Heart right ventricle (tissue), 16 donors: Measurements from ENCODE around the gene ETNK2. TPM values are rescaled to one million over a fixed set of nuclear protein-coding genes. Genes with fewer than 3 reads are reported as not detected.

Experiments used
- ATAC-seq, 8 donors: fragments of 200-7000 bp; cut with Tn5 transposase; one replicate each; pipeline ENCODE4 v1.9.1; 2020; ENCODE audit warnings: mild to moderate bottlenecking in 8 of 8, moderate library complexity in 8 of 8, moderate number of reproducible peaks in 1 of 8
- DNase-seq, 2 donors: peaks; one replicate each; pipeline ENCODE4 v3.0.0-alpha.2; 2020
- H3K27ac ChIP-seq, 10 donors: fragments of 200-600 bp; sonication (generic) in 2 of 10; one replicate each; pipeline versions ENCODE4 v1.5.0 to v1.8.0; 2020 to 2022; ENCODE audit warnings: mild to moderate bottlenecking in 3 of 10
- H3K27me3 ChIP-seq, 7 donors: fragments of 200-600 bp; one replicate each; pipeline ENCODE4 v1.8.0; 2021 to 2022; ENCODE audit warnings: mild to moderate bottlenecking in 2 of 7
- H3K36me3 ChIP-seq, 9 donors: fragments of 200-600 bp; sonication (generic) in 1 of 9; one replicate each; pipeline versions ENCODE4 v1.5.0 to v1.8.0; 2020 to 2022; ENCODE audit warnings: mild to moderate bottlenecking in 2 of 9
- H3K4me1 ChIP-seq, 9 donors: fragments of 200-600 bp; sonication (generic) in 1 of 9; one replicate each; pipeline versions ENCODE4 v1.5.0 to v1.8.0; 2020 to 2022; ENCODE audit warnings: mild to moderate bottlenecking in 4 of 9
- H3K4me3 ChIP-seq, 10 donors: fragments of 200-600 bp; sonication (generic) in 2 of 10; one replicate each; pipeline versions ENCODE4 v1.5.0 to v1.8.0; 2020 to 2022; ENCODE audit warnings: mild to moderate bottlenecking in 7 of 10, moderate library complexity in 2 of 10
- H3K9me3 ChIP-seq, 11 donors: fragments of 200-600 bp in 10 of 11; sonication (generic) in 2 of 11; one replicate each; pipeline versions ENCODE4 v1.5.0 to v1.8.0; 2013 to 2022; ENCODE audit warnings: mild to moderate bottlenecking in 2 of 11, control low read depth in 1 of 11, moderate library complexity in 1 of 11
- CTCF ChIP-seq, 9 donors: fragments of 200-600 bp; sonication (generic) in 2 of 9; IDR thresholded peaks; one replicate each; pipeline versions ENCODE4 v1.5.0 to v1.8.0; 2021 to 2022; ENCODE audit warnings: antibody characterized with exemption in 9 of 9, mild to moderate bottlenecking in 5 of 9, moderate library complexity in 1 of 9
- WGBS, 2 donors: extraction: QIAGEN DNeasy Blood & Tissue Kit; methylation state at CpG; one replicate each; pipeline ENCODE4 v1.1.7; 2013; ENCODE audit warnings: inconsistent platforms in 1 of 2; 5-methylcytosine and 5-hydroxymethylcytosine counted together
- intact Hi-C, 10 donors: fragments of 100-400 bp; cut with DNase I; formaldehyde crosslinking; loops; one replicate each; pipeline versions ENCODE4 v1.11.1 to v1.14.2; 2022
- polyA plus RNA-seq, 2 donors: library from polyadenylated mRNA; stranded (reverse); fragments of 200-250 nt; gene quantifications; one replicate each; pipeline ENCODE4 v1.2.3, GENCODE V29; 2013
- total RNA-seq, 10 donors: library from RNA; stranded (reverse); fragmentation: NEBNext Ultra II Directional in 3 of 10; extraction: Animal tissue kit (Norgen Biotek cat#: 25700) in 3 of 10; gene quantifications; one replicate each; pipeline versions ENCODE4 v1.2.1 to v1.2.4, GENCODE V29; 2021 to 2023
- donor health status: Arrhythmogenic right ventricular cardiomyopathy.
- donor health status: ischemic (EF 13 %, LVEDD 7.1; RV severe dilation, severe dysfunction).
- donor health status: healthy with polysubstance abuse.
- donor health status: DM: no; HTN: yes; CAD: no.
- donor health status: DM: no; HTN: no; CAD: no.
- donor health status: ischemic (EF 25% LVEDD 6.9; RV normal size, moderate dysfunction).
- donor health status: ischemic (EF 25% LVEDD 5.7; RV mildly dilated, moderate dysfunction).
- donor health status: healthy.
- donor health status: DM: yes; HTN: yes; CAD: no.
- donor health status: Ischemic cardiomyopathy.
- donor health status: ischemic (EF 35%, LVEDD 5.7; RV mildly dilated, moderate dysfunction).
- donor health status: nonischemic (EF 11% LVEDD 7.7; RV severe dilation, severe dysfunction).
- donor health status: DM: yes; HTN: yes; CAD: no.
- donor health status: PGD.
- donor health status: ischemic (EF 29% LVEDD 5.4; RV normal size, mild dysfunction).
- donor health status: nonischemic (EF 23%, LVEDD 6.1; RV moderate dilation, normal function).

The ETNK2 gene
- total and polyA plus RNA-seq, 12 donors, result 0.47 to 5.2 (median 2.3) TPM

GRCh38 chr1:204174958-204175357, 23.1 kb upstream of the ETNK2 start:
- no peak for TF ChIP-seq CTCF (IDR thresholded peaks at IDR 0.05)
- Histone ChIP-seq H3K27me3 (peaks cover 0 to 25% (median 8%) of the 10 kb centered on the region in 7 donors), H3K36me3 (no peaks in the 10 kb centered on the region), H3K4me3 (no peak overlapping the region), H3K4me1 (no peaks in the 10 kb centered on the region), H3K27ac (no peak overlapping the region), H3K9me3 (peaks cover 0 to 13% (median 7%) of the 10 kb centered on the region in 11 donors)
- 85 to 90% methylated on average over 3 of the region's 3 CpGs for WGBS, 2 donors
- intact Hi-C loops, result no loop called here
- DNase-seq, result no peak
- ATAC-seq, result no peak

- Histone ChIP-seq H3K27ac (no peak overlapping the region), H3K36me3 (no peaks in the 10 kb centered on the region), H3K9me3 (peaks cover 0 to 32% (median 16%) of the 10 kb centered on the region in 11 donors), H3K4me1 (no peaks in the 10 kb centered on the region), H3K4me3 (no peak overlapping the region), H3K27me3 (peaks cover 0 to 23% (median 8%) of the 10 kb centered on the region in 7 donors)
- intact Hi-C loops, result no loop called here
- 91% methylated on average over 2 of the region's 2 CpGs for WGBS, 2 donors
- no peak for ATAC-seq
- no peak for DNase-seq
- no peak for TF ChIP-seq CTCF (IDR thresholded peaks at IDR 0.05)
Measured at GRCh38 chr1:204172404-204173029, 20.7 kb upstream of the ETNK2 start.

GRCh38 chr1:204171751-204172178, 19.9 kb upstream of the ETNK2 start:
- Histone ChIP-seq H3K36me3 (no peaks in the 10 kb centered on the region), H3K4me1 (no peaks in the 10 kb centered on the region), H3K27me3 (peaks cover 0 to 23% (median 8%) of the 10 kb centered on the region in 7 donors), H3K9me3 (peaks cover 0 to 32% (median 16%) of the 10 kb centered on the region in 11 donors), H3K27ac (no peak overlapping the region), H3K4me3 (no peak overlapping the region)
- ATAC-seq (no peak), DNase-seq (no peak)
- no peak for TF ChIP-seq CTCF (IDR thresholded peaks at IDR 0.05)
- intact Hi-C loops, result no loop called here
- 57 to 64% methylated on average over 4 of the region's 4 CpGs for WGBS, 2 donors

- WGBS, 2 donors, result 91 to 95% methylated on average over 3 of the region's 3 CpGs
Measured at GRCh38 chr1:204170494-204171155, 18.8 kb upstream of the ETNK2 start.

More at GRCh38 chr1:204170494-204171155, 18.8 kb upstream of the ETNK2 start:
- peaks cover 0 to 27% (median 0%) of the 10 kb centered on the region in 7 donors for H3K27me3 ChIP-seq
- H3K4me1 ChIP-seq, result no peaks in the 10 kb centered on the region
- peaks cover 0 to 32% (median 16%) of the 10 kb centered on the region in 11 donors for H3K9me3 ChIP-seq
- TF ChIP-seq CTCF (IDR thresholded peaks at IDR 0.05), result no peak
- no peaks in the 10 kb centered on the region for H3K36me3 ChIP-seq
- intact Hi-C loops, result no loop called here
- H3K4me3 ChIP-seq, result no peak overlapping the region
- no peak for DNase-seq
- H3K27ac ChIP-seq, result no peak overlapping the region
- no peak for ATAC-seq
